Activated effector memory CD4-positive, alpha-beta T cell treated with Interleukin-2 at 50 U/mL for 16 hours (primary cell): Measurements from ENCODE around the gene CENPL.

Experiments used
- DNase-seq: peaks from one replicate; pipeline ENCODE4 v3.0.0-alpha.2; 2020

The CENPL gene

GRCh38 chr1:173753830-173754229 is 70.9 kb downstream of the CENPL start:
- DNase-seq: no peak
